Measurements from ENCODE around the gene NTSR2.
"Not testable (repeated sequence)": the region's sequence is repeated elsewhere in the genome, so short reads cannot be mapped to it uniquely, and the experiment has no call there.

The NTSR2 gene

GRCh38 chr2:11678306-11678960, 8.4 kb upstream of the NTSR2 start:
- DNase-seq: no peak

DNA sequence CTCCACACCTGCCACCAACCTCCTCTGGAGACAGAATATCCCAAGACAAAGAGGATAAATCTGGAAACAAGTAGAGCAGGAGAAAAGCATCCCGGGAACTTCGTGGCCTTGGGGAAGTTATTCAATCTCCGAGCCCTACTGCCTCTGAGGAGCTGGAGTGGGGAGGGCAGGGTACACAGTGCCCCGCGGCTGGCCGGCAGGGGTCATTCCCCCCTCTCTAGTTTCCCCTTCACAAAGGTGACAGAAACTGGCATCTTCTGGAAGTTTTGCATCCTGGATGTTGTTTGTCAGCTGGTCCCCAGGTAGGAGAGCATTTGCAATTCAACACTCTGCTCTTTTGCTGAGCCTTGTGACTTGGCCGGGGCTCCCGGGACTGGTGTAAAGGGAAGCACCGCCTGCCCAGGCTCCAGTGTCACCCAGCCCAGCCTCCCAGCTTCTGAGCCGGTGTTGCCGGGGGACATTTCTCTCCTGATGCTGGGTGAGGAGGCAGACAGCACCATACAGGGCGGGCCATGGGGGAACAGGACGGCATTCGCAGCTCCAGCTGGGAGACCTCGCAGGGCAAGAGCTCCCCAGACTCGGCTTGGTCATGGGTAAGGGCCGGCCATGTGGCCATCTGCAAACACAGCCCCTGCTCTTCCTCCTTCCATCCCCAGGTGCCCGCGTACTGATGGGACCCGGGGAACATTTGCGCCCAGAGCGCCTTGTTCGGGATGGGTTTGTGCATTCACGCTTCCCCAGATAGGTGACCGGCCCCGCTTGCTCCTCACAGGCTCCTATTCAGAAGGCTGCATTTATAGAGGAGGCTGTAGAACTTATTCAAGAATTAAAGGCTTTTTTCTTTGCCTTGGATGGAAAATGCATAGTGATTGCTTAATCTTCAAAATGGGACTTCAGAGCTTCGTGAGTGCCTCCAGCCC, 7.4 kb upstream of the NTSR2 start:
- DNase-seq: no peak

- peak; percentile 62 to 63 for DNase-seq
These were observed 6.6 kb upstream of the NTSR2 start for GRCh38 chr2:11676640-11677039.

DNA sequence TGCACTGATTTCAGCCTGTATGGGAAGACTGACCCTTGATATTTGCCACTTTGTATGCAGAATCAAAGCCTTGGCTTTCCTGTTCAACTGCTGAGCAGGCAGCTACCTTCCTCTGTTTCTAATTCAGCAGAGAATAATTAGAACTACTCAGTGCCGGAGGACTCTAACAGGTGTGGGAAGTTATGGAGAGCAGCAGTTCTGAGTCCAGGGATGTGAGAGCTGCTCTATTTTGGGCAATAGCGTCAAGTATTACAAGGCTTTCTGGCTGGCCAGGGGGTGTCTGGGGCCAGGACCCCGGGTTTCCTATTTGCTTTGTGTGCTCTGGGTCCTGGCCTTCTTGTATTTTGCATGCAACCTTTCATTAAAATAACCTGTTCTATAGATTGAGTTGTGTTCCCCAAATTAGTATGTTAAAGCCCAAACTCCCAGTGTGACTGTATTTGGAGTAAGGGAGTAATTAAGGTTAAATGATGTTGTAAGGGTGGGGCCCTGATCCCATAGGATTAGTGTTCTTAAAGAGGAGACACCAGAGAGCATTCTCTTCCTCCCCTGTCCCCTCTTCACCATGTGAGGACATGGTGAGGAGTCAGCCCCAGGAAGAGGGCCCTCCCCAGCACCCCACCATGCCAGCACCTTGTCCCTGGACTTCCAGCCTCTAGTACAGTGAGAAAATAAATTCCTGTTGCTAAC, 5.6 kb upstream of the NTSR2 start:
- DNase-seq: no peak

GRCh38 chr2:11674983-11675382, 5.0 kb upstream of the NTSR2 start:
- no peak for DNase-seq

DNA sequence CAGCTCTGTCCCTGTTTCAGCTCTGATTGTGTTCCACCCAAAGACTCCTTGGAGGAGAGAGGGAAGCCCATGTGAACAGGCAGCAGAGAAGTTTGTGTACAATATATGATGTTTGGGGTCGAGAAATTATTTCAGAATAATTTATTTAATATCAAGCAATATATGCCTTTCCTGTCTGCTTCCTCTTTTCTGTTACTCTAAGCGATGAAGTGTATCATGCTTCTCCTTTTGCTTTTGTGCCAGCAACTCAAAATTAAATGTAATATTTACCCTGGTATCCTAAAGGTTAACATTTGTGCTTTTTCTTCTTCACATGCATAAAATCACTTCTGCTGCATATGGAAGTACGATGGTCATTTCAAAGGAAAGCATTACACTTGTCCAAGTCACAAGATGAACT, 2.4 kb upstream of the NTSR2 start:
- DNase-seq: no peak

- no peak for DNase-seq
These were observed 1.9 kb downstream of the NTSR2 start for GRCh38 chr2:11667866-11668637.

DNA sequence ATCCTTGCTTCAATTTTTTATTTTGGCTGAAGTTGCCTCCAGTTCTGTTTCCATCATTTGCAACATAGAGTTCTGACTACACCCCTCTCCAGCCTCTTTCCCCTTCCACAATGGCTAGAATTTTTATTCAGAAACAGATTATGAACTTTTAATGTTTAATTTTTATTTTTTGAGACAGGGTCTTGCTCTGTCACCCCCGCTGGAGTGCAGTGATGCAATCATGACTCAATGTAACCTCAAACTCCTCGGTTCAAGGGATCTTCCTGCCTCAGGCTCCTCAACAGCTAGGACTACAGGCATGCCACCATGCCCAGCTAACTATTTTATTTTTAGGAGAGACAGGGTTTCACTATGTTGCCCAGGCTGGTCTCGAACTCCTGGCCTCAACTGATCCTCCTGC, 2.8 kb downstream of the NTSR2 start:
- DNase-seq: no peak

- no peak for DNase-seq
These were observed 4.3 kb downstream of the NTSR2 start for GRCh38 chr2:11665510-11666362.

GRCh38 chr2:11665028-11665427, 5.0 kb downstream of the NTSR2 start:
- DNase-seq: no peak

- DNase-seq: no peak
These were observed 6.6 kb downstream of the NTSR2 start for GRCh38 chr2:11663427-11663826.

DNA sequence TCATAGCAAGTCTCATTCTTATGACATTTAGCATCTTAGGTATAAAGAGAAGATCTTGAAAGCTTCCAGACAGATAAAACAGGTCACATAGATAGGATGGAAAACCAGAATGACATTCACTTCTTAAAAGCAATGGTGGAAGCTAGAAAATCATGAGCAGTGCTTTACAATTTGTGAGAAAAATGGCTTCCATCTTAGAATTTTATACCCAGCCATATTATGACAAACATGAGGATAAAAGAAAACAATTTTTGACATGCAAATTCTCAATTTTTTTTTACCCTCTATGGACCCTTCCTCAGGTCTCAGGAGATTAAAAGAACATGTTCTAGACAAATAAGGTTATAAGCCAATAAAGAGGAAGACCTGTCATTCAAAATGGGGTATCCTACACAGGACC, 7.1 kb downstream of the NTSR2 start:
- no peak for DNase-seq

DNA sequence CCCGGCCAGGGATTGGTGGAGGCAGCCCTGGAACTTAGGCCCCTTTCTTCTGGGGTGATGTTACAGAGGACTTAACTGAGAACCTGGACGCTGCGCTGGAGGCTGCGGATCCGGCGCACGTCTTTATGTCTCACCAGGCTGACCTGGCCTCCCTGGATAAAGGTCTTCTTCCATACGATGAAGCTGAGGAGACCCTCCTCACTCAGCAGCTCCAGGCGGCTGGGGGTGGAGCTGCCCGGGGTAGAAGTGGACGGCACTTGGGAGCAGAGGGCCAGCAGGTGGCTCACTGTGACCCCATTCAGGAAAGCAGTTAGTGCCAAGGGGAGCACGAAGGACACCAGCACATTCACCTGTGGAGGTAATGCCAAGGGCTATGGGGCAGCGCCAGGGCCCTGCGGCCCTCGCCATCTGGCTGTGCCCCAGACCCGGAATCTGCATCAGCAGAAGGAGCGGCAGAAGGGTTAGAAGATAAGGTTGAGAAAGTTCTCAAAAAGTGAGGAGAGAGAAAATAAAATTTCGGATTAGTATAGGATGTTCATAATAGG, 8.0 kb downstream of the NTSR2 start:
- no peak for DNase-seq

DNA sequence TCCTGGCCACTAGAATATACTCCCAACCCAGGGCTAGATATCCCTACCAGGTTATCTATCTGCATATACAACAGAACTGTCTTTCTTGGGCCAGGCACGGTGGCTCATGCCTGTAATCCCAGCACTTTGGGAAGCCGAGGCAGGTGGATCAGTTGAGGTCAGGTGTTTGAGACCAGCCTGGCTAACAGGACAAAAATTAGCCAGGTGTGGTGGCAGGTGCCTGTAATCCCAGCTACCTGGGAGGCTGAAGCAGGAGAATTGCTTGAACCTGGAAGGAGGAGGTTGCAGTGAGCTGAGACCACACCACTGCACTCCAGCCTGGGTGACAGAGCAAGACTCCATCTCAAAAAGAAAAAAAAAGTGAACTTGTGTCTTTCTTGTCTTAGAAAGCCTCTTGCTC, 9.6 kb downstream of the NTSR2 start:
- not testable (repeated sequence) for DNase-seq

- no peak for DNase-seq
These were observed 10.1 kb downstream of the NTSR2 start for GRCh38 chr2:11659851-11660250.

GRCh38 chr2:11659115-11659475, 10.9 kb downstream of the NTSR2 start:
- DNase-seq: no peak

DNA sequence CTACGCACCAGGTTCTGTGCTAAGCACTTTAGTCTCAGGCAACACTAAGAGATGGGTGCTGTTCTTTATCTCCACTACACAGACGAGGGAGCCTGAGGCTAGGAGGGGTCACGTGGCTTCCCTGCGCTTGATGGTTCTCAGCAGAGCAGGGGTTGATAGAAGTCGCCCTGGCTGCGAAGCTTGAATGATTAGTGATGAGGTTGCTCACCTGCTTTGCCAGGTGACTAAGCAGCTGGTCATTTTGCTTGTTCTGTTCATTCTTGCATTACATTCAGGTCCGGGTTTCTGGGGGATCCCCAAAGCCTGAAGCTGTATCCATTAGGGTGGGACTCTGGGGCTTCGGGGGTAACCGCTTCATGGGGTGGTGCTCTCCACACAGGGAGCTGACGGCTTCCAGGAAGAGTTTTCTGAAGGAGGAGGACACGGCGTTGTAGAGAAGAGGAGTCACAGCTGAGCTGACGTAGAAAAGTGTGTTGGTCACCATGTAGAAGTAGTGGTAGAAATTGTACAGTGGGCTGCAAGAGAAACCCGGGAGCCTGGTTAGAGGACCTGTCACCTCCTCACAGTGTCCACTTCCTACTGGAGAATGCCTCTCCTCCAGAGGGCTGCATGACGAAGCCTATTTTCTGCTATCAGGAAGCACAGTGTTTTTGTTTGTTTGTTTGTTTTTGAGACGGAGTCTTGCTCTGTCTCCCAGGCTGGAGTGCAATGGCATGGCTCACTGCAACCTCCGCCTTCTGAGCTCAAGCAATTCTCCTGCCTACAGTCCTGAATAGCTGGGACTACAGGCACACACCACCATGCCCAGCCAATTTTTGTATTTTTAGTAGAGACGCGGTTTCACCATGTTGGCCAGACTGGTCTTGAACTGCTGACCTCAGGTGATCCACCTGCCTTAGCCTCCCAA, 11.5 kb downstream of the NTSR2 start:
- no peak for DNase-seq

GRCh38 chr2:11657646-11658045, 12.3 kb downstream of the NTSR2 start:
- DNase-seq: no peak

- no peak for DNase-seq
These were observed 12.8 kb downstream of the NTSR2 start for GRCh38 chr2:11657195-11657594.

DNA sequence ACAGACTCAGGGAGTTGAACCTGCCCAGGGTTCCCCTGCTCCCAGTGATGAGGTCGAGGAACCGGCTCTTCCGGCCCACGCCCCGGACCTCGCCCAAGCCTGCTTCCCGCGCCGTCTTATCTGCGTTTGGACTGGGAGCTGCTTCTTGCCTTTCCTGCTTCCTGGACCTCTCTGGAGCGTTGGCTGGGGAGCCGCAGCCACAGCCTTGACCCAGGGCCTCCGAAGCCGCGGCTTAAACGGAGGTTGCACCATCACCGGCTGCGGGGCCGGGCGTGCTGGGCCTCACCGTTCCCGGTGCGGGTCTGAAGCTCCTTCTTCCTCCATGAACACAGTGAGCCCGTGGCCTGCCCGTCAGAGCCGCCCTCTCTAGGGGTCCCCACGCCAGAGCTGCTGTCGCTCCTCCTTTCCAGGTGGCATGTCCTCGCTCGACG, 13.3 kb downstream of the NTSR2 start:
- DNase-seq: no peak

- no peak for DNase-seq
These were observed 13.7 kb downstream of the NTSR2 start for GRCh38 chr2:11656252-11656651.
